Measurements from ENCODE around the gene MAP1LC3B2.

DNA sequence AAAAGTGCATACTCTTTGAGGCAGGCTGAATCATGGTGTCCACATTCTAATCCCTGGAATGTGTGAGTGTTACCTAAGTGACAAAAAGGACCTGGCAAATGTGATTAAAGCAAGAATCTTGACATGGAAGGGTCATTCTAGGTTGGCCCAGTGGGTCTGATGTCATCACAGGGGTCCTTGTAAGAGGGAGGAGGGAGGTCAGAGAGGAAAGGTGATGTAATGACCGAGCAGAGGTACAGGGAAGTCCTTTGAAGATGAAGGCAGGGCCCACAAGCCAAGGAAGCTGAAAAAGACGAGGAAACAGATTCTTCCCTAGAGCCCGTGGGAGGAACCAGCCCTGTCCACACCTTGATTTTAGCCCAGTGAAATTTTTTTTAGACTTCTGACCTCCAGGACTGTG, 60.1 kb downstream of the MAP1LC3B2 start:
- TF ChIP-seq, protein P1, sequence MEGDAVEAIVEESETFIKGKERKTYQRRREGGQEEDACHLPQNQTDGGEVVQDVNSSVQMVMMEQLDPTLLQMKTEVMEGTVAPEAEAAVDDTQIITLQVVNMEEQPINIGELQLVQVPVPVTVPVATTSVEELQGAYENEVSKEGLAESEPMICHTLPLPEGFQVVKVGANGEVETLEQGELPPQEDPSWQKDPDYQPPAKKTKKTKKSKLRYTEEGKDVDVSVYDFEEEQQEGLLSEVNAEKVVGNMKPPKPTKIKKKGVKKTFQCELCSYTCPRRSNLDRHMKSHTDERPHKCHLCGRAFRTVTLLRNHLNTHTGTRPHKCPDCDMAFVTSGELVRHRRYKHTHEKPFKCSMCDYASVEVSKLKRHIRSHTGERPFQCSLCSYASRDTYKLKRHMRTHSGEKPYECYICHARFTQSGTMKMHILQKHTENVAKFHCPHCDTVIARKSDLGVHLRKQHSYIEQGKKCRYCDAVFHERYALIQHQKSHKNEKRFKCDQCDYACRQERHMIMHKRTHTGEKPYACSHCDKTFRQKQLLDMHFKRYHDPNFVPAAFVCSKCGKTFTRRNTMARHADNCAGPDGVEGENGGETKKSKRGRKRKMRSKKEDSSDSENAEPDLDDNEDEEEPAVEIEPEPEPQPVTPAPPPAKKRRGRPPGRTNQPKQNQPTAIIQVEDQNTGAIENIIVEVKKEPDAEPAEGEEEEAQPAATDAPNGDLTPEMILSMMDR (conservative IDR thresholded peaks at IDR 0.05; ENCODE audit: low read length): no peak
- no peak for TF ChIP-seq EZH2phosphoT487 (IDR thresholded peaks at IDR 0.05; ENCODE audit: borderline replicate concordance, low read depth, low read length)
